Neural cell (in vitro differentiated cells): ENCODE measurements around the gene MAST1.

Experiments used
- CTCF ChIP-seq: fragments of 450-650 bp; IDR thresholded peaks from 2 replicates; pipeline ENCODE4 v1.5.1; 2014; ENCODE audit warnings: antibody characterized with exemption, mild to moderate bottlenecking, moderate library complexity; ENCODE audit not compliant: poor library complexity, severe bottlenecking
- EP300 ChIP-seq: fragments of 450-650 bp; conservative IDR thresholded peaks from 2 replicates; pipeline ENCODE4 v1.6.1; 2014; ENCODE audit warnings: antibody characterized with exemption, mild to moderate bottlenecking, moderate library complexity; ENCODE audit not compliant: poor library complexity, severe bottlenecking
- EZH2 ChIP-seq: fragments of 200-600, 300-800 bp; shearing (Covaris generic), sonication (generic); IDR thresholded peaks from 2 replicates; pipeline ENCODE4 v1.6.1; 2014; ENCODE audit warnings: antibody characterized with exemption, low read length, borderline replicate concordance, mild to moderate bottlenecking; ENCODE audit not compliant: insufficient read depth, poor library complexity, severe bottlenecking
- MXI1 ChIP-seq: fragments of 450-650 bp; conservative IDR thresholded peaks from 2 replicates; pipeline ENCODE4 v1.6.1; 2014; ENCODE audit warnings: antibody characterized with exemption, mild to moderate bottlenecking; ENCODE audit not compliant: poor library complexity, severe bottlenecking
- POLR2AphosphoS5 ChIP-seq: IDR thresholded peaks from 2 replicates; pipeline ENCODE4 v1.6.1; 2012

GRCh38 chr19:12843999-12844732, 5.9 kb downstream of the MAST1 start:
- TF ChIP-seq MXI1 (no peak), POLR2AphosphoS5 (no peak), EZH2 (no peak), CTCF (no peak), EP300 (no peak)
